ENCODE measurements around the gene NEAT1. TPM values are rescaled to one million over a fixed set of nuclear protein-coding genes. Genes with fewer than 3 reads are reported as not detected.

NEAT1 gene
- total and polyA plus RNA-seq, 9 of the 15 experiments (the other 6 are each of a cell fraction or from before 2014, with no cell fraction given), result 20.1 to 389 (median 62.8) TPM

- no peak for TF ChIP-seq ZNF778 (CRISPR knock-in tag; IDR thresholded peaks at IDR 0.05)
- no peak for TF ChIP-seq ZZZ3 (IDR thresholded peaks at IDR 0.05)
- peak; percentile 88 for TF ChIP-seq KLF1 (tag; IDR thresholded peaks at IDR 0.05)
- TF ChIP-seq COPS2 (conservative IDR thresholded peaks at IDR 0.05), result no peak
- TF ChIP-seq KDM1A (IDR thresholded peaks at IDR 0.05), result 0 out of 4 replicates have a peak, but pooled peaks of 1 of the 2 experiments have one; percentile 44
- TF ChIP-seq HMG20A (CRISPR knock-in tag; conservative IDR thresholded peaks at IDR 0.05), result no peak
- no peak for TF ChIP-seq RBM34 (IDR thresholded peaks at IDR 0.05; ENCODE audit: borderline replicate concordance, insufficient read depth, low read length)
- peak; percentile 65 for TF ChIP-seq ZNF239 (CRISPR knock-in tag; IDR thresholded peaks at IDR 0.05)
- TF ChIP-seq ZNF76 (CRISPR knock-in tag; IDR thresholded peaks at IDR 0.05; ENCODE audit: borderline replicate concordance), result peak; percentile 94
- TF ChIP-seq SMARCA5 (IDR thresholded peaks at IDR 0.05), result peak; percentile 11; the same call in 1 of the 2 replicates
- TF ChIP-seq ATF1 (CRISPR knock-in tag; IDR thresholded peaks at IDR 0.05), result no peak
- TF ChIP-seq ATF1 (tag; IDR thresholded peaks at IDR 0.05), result peak; percentile 86
- TF ChIP-seq, protein P1, sequence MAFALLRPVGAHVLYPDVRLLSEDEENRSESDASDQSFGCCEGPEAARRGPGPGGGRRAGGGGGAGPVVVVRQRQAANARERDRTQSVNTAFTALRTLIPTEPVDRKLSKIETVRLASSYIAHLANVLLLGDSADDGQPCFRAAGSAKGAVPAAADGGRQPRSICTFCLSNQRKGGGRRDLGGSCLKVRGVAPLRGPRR (CRISPR knock-in tag; IDR thresholded peaks at IDR 0.05), result no peak; the same call in 1 of the 2 replicates
- TF ChIP-seq MTA2 (IDR thresholded peaks at IDR 0.05; ENCODE audit: low read depth), result no peak; the same call in 1 of the 2 replicates
- no peak for TF ChIP-seq ZFP1 (CRISPR knock-in tag; IDR thresholded peaks at IDR 0.05)
- no peak for TF ChIP-seq MEF2D (tag; conservative IDR thresholded peaks at IDR 0.05; ENCODE audit: low read depth)
- TF ChIP-seq SMARCC2 (IDR thresholded peaks at IDR 0.05; ENCODE audit: low read depth), result 0 out of 2 replicates have a peak, but pooled peaks have one; percentile 75
- no peak for TF ChIP-seq HDGF (IDR thresholded peaks at IDR 0.05)
- TF ChIP-seq SAFB (IDR thresholded peaks at IDR 0.05; ENCODE audit: borderline replicate concordance, low read depth, low read length), result peak; percentile 84; the same call in 1 of the 2 replicates
- TF ChIP-seq TCF3 (CRISPR knock-in tag; IDR thresholded peaks at IDR 0.05), result peak; percentile 44
- TF ChIP-seq SUPT5H (IDR thresholded peaks at IDR 0.05), result peak; percentile 11
- TF ChIP-seq CHD2 (IDR thresholded peaks at IDR 0.05; ENCODE audit: low read depth, low read length), result no peak
- TF ChIP-seq ZNF740 (CRISPR knock-in tag; IDR thresholded peaks at IDR 0.05), result peak; percentile 51; the same call in 1 of the 2 replicates
- no peak for TF ChIP-seq ZNF740 (tag; IDR thresholded peaks at IDR 0.05)
- TF ChIP-seq ELF1 (tag; IDR thresholded peaks at IDR 0.05), result no peak
- TF ChIP-seq, protein P2, sequence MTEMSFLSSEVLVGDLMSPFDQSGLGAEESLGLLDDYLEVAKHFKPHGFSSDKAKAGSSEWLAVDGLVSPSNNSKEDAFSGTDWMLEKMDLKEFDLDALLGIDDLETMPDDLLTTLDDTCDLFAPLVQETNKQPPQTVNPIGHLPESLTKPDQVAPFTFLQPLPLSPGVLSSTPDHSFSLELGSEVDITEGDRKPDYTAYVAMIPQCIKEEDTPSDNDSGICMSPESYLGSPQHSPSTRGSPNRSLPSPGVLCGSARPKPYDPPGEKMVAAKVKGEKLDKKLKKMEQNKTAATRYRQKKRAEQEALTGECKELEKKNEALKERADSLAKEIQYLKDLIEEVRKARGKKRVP (CRISPR knock-in tag; IDR thresholded peaks at IDR 0.05), result 0 out of 2 replicates have a peak, but pooled peaks have one; percentile 47
- TF ChIP-seq TCF7 (IDR thresholded peaks at IDR 0.05; ENCODE audit: borderline replicate concordance), result no peak
- no peak for TF ChIP-seq NFATC3 (IDR thresholded peaks at IDR 0.05)
- TF ChIP-seq DLX4 (CRISPR knock-in tag; IDR thresholded peaks at IDR 0.05), result no peak
Observed at GRCh38 chr11:65382033-65382803, 40.4 kb upstream of the NEAT1 start, which contains the start of gene SLC25A45 (continued).

Measured in K562 (cell line).